ENCODE data around the gene OGFOD3.

GRCh38 chr17:82345151-82345976, 73.0 kb downstream of the OGFOD3 start:
- TF ChIP-seq POLR2A (IDR thresholded peaks at IDR 0.05; ENCODE audit: low read depth, low read length) (no peak), PAX5 (IDR thresholded peaks at IDR 0.05; ENCODE audit: insufficient read depth, low read length, severe bottlenecking) (no peak), POLR2AphosphoS5 (IDR thresholded peaks at IDR 0.05; ENCODE audit: low read depth, low read length) (no peak), TAF1 (IDR thresholded peaks at IDR 0.05; ENCODE audit: low read depth, low read length) (no peak)

Data from GM12891 (cell line).